ENCODE measurements around the gene DAND5. TPM values are rescaled to one million over a fixed set of nuclear protein-coding genes. Genes with fewer than 3 reads are reported as not detected.
A peak's percentile ranks its signal among the peaks of the same experiment; 100 is the strongest.

The DAND5 gene
- total and polyA plus RNA-seq, 9 of the 15 experiments (the other 6 are each of a cell fraction or from before 2014, with no cell fraction given), result 0.22 to 0.83 (median 0.60) TPM

DNA sequence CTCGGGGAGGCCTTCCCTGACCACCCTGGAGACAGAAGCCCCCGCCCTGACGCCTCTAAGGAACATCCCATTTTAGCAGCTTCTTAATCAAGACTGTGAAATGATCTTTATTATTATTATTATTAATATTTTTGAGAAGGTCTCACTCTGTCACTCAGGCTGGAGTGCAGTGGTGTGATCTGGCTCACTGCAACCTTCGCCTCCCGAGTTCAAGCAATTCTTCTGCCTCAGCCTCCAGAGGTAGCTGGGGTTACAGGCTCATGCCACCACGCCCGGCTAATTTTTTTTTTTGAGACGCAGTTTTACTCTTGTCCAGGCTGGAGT, 3.6 kb upstream of the DAND5 start (continued):
- TF ChIP-seq ZNF518B (CRISPR knock-in tag; IDR thresholded peaks at IDR 0.05), result no peak

DNA sequence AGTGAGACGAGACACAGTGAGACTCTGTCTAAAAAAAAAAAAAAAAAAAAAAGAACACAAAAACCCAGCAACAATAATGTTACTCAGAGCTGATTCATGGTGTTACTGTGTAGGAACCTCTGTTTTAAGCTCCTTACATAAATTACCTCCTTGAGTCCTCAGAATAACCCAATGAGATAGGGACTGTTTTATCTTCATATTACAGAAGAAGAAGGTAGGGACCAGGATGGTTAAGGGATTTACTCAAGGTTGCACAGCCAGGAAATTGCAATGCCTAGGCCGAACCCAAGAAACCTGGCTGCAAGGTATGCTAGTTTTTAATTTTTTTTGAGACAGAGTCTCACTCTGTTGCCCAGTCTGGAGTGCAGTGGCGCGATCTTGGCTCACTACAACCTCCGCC, 1.5 kb upstream of the DAND5 start:
- WGBS (ENCODE audit: insufficient coverage, low coverage, missing lambda C conversion rate), result 71% methylated on average over 3 of the region's 5 CpGs
- ChIA-PET POLR2A (interaction anchor here (0.6 to 1.8 kb wide), 3 partner anchors 12 to 187 kb away, joined by 3 to 7 read pairs (median 3); no protein-coding TSS in a partner anchor), CTCF (ENCODE audit: low intra/inter-chr PET ratio) (no interaction called here)
- DNase-seq (ENCODE audit: extremely low read depth in 1 of 4, low spot score in 3 of 4), result peak in 1 of 4 experiments; percentile 3
- H2AFZ ChIP-seq (ENCODE audit: low read depth, low read length), result no peak overlapping the region
- H3K4me1 ChIP-seq (replicated peaks in 1 of 2; ENCODE audit: control insufficient read depth in 2 of 2, insufficient read depth in 2 of 2, low read length in 2 of 2), result peaks cover 9 to 24% of the 10 kb centered on the region in 2 experiments; a peak in 4 of 5 replicates
- in situ Hi-C loops (cut with MboI) (loop anchor here (5.0 kb wide), 1 partner anchor 279 kb away; no protein-coding TSS in a partner anchor), intact Hi-C loops (cut with micrococcal nuclease) (loop anchor here (5.0 kb wide), 1 partner anchor 81 kb away; the partner anchor contains the start of gene KLF1)
- H3K79me2 ChIP-seq (ENCODE audit: control insufficient read depth, insufficient read depth, low read length), result 0 out of 3 replicates have a peak, but pooled peaks cover 2% of the 10 kb centered on the region
- H3K9ac ChIP-seq (ENCODE audit: insufficient read depth in 1 of 2, low read depth in 2 of 2, low read length in 2 of 2), result no peak overlapping the region
- no peak overlapping the region for H3K4me2 ChIP-seq (ENCODE audit: insufficient read depth, low read length)
- ATAC-seq, result no peak
- H3K9me1 ChIP-seq (ENCODE audit: control insufficient read depth, insufficient read depth, low read length), result peaks cover 5% of the 10 kb centered on the region
- no peak for FAIRE-seq
- no TSS peak for BruUV-seq (replicated peaks)
- H3K36me3 ChIP-seq (ENCODE audit: control insufficient read depth, insufficient read depth, low read length), result no peaks in the 10 kb centered on the region
- H3K27me3 ChIP-seq (ENCODE audit: control insufficient read depth in 2 of 2, insufficient read depth in 2 of 2, low read length in 2 of 2), result no peaks in the 10 kb centered on the region
- H4K20me1 ChIP-seq (replicated peaks; ENCODE audit: control insufficient read depth, insufficient read depth, low read length), result no peaks in the 10 kb centered on the region
- no peaks in the 10 kb centered on the region for H3K9me3 ChIP-seq (replicated peaks; ENCODE audit: control insufficient read depth, insufficient read depth, low read depth, low read length)
- no peak overlapping the region for H3K27ac ChIP-seq (ENCODE audit: extremely low read depth, low read depth, low read length)
- no peak overlapping the region for H3K4me3 ChIP-seq
- TF ChIP-seq E2F3 (CRISPR knock-in tag; IDR thresholded peaks at IDR 0.05) (no peak), TAF7 (tag; IDR thresholded peaks at IDR 0.05) (no peak), SAP30 (IDR thresholded peaks at IDR 0.05; ENCODE audit: borderline replicate concordance, insufficient read depth, low read depth, low read length, poor library complexity, severe bottlenecking) (no peak), YBX1 (IDR thresholded peaks at IDR 0.05) (no peak), HIVEP1 (CRISPR knock-in tag; IDR thresholded peaks at IDR 0.05) (no peak), ZNF408 (CRISPR knock-in tag; IDR thresholded peaks at IDR 0.05; ENCODE audit: low read depth) (no peak), RFX7 (CRISPR knock-in tag; IDR thresholded peaks at IDR 0.05) (no peak), ZNF121 (CRISPR knock-in tag; conservative IDR thresholded peaks at IDR 0.05) (peak; percentile 31; the same call in 1 of the 2 replicates), BCOR (IDR thresholded peaks at IDR 0.05) (peak; percentile 85), THRB (CRISPR knock-in tag; conservative IDR thresholded peaks at IDR 0.05) (no peak)
- TF ChIP-seq, protein P1, sequence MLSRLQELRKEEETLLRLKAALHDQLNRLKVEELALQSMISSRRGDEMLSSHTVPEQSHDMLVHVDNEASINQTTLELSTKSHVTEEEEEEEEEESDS (CRISPR knock-in tag; IDR thresholded peaks at IDR 0.05), result no peak
- TF ChIP-seq, protein P2, sequence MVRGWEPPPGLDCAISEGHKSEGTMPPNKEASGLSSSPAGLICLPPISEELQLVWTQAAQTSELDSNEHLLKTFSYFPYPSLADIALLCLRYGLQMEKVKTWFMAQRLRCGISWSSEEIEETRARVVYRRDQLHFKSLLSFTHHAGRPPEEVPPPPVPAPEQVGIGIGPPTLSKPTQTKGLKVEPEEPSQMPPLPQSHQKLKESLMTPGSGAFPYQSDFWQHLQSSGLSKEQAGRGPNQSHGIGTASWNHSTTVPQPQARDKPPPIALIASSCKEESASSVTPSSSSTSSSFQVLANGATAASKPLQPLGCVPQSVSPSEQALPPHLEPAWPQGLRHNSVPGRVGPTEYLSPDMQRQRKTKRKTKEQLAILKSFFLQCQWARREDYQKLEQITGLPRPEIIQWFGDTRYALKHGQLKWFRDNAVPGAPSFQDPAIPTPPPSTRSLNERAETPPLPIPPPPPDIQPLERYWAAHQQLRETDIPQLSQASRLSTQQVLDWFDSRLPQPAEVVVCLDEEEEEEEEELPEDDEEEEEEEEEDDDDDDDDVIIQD (CRISPR knock-in tag; IDR thresholded peaks at IDR 0.05), result no peak
- TF ChIP-seq, protein P3, sequence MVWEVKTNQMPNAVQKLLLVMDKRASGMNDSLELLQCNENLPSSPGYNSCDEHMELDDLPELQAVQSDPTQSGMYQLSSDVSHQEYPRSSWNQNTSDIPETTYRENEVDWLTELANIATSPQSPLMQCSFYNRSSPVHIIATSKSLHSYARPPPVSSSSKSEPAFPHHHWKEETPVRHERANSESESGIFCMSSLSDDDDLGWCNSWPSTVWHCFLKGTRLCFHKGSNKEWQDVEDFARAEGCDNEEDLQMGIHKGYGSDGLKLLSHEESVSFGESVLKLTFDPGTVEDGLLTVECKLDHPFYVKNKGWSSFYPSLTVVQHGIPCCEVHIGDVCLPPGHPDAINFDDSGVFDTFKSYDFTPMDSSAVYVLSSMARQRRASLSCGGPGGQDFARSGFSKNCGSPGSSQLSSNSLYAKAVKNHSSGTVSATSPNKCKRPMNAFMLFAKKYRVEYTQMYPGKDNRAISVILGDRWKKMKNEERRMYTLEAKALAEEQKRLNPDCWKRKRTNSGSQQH (CRISPR knock-in tag; IDR thresholded peaks at IDR 0.05), result no peak

Measured in K562 (cell line).